ENCODE data around the gene HOXC9.

The HOXC9 gene

GRCh38 chr12:54010972-54011664 lies 11.2 kb downstream of the HOXC9 start:
- TF ChIP-seq CTCF (IDR thresholded peaks at IDR 0.05; ENCODE audit: low read depth, low read length) = no peak
- no peak for DNase-seq (ENCODE audit: extremely low read depth, low read depth)

GRCh38 chr12:54011665-54012532 lies 11.9 kb downstream of the HOXC9 start:
- TF ChIP-seq CTCF (IDR thresholded peaks at IDR 0.05; ENCODE audit: low read depth, low read length) = no peak
- DNase-seq (ENCODE audit: extremely low read depth, low read depth) = no peak

GRCh38 chr12:54012631-54013409 lies 12.9 kb downstream of the HOXC9 start:
- no peak for TF ChIP-seq CTCF (IDR thresholded peaks at IDR 0.05; ENCODE audit: low read depth, low read length)
- DNase-seq (ENCODE audit: extremely low read depth, low read depth) = no peak

- DNase-seq (ENCODE audit: extremely low read depth, low read depth) = no peak
- TF ChIP-seq CTCF (IDR thresholded peaks at IDR 0.05; ENCODE audit: low read depth, low read length) = no peak
These were observed 14.5 kb downstream of the HOXC9 start for GRCh38 chr12:54014377-54015017.

- no peak for DNase-seq (ENCODE audit: extremely low read depth, low read depth)
- TF ChIP-seq CTCF (IDR thresholded peaks at IDR 0.05; ENCODE audit: low read depth, low read length) = no peak
These were observed 15.3 kb downstream of the HOXC9 start for GRCh38 chr12:54015018-54015931.

GRCh38 chr12:54016051-54016450 lies 16.1 kb downstream of the HOXC9 start:
- DNase-seq (ENCODE audit: extremely low read depth, low read depth) = no peak
- TF ChIP-seq CTCF (IDR thresholded peaks at IDR 0.05; ENCODE audit: low read depth, low read length) = no peak
